Lung (tissue), 12 donors: ENCODE data around the gene ATP11B. TPM values are rescaled to one million over a fixed set of nuclear protein-coding genes. Genes with fewer than 3 reads are reported as not detected.
"Not testable (repeated sequence)": the region's sequence is repeated elsewhere in the genome, so short reads cannot be mapped to it uniquely, and the experiment has no call there.

Source experiments
- ATAC-seq: fragments of 200-7000 bp; cut with Tn5 transposase; one replicate; pipeline ENCODE4 v1.9.1; 2020; ENCODE audit warnings: moderate number of reproducible peaks; ENCODE audit not compliant: insufficient read depth, low FRiP score
- DNase-seq, 3 donors: peaks; one replicate each; pipeline ENCODE4 v3.0.0-alpha.2; 2013 to 2017
- H3K27ac ChIP-seq, 2 donors: one replicate each; pipeline ENCODE4 v1.5.1; 2013; ENCODE audit warnings: mild to moderate bottlenecking in 2 of 2, moderate library complexity in 2 of 2, control low read depth in 1 of 2, inconsistent platforms in 1 of 2, low read depth in 1 of 2, low read length in 1 of 2
- H3K27me3 ChIP-seq, 3 donors: one replicate each; pipeline ENCODE4 v1.5.1; 2013; ENCODE audit warnings: low read length in 2 of 3; ENCODE audit not compliant: control insufficient read depth in 3 of 3, insufficient read depth in 3 of 3
- H3K36me3 ChIP-seq, 4 donors: one replicate each; pipeline ENCODE4 v1.5.1; 2013; ENCODE audit warnings: low read length in 4 of 4, mild to moderate bottlenecking in 1 of 4, moderate library complexity in 1 of 4; ENCODE audit not compliant: control insufficient read depth in 4 of 4, insufficient read depth in 4 of 4
- H3K4me1 ChIP-seq, 5 donors: one replicate each; pipeline ENCODE4 v1.5.1; 2013; ENCODE audit warnings: low read length in 5 of 5, mild to moderate bottlenecking in 2 of 5, moderate library complexity in 1 of 5; ENCODE audit not compliant: control insufficient read depth in 5 of 5, insufficient read depth in 5 of 5
- H3K4me3 ChIP-seq: one replicate; pipeline ENCODE4 v1.5.1; 2013; ENCODE audit warnings: mild to moderate bottlenecking, control low read depth, moderate library complexity
- H3K9ac ChIP-seq, 2 donors: one replicate each; pipeline ENCODE4 v1.5.1; 2013; ENCODE audit warnings: low read length in 2 of 2, control low read depth in 1 of 2; ENCODE audit not compliant: insufficient read depth in 1 of 2
- H3K9me3 ChIP-seq, 4 donors: one replicate each; pipeline ENCODE4 v1.5.1; 2013; ENCODE audit warnings: low read length in 3 of 4, mild to moderate bottlenecking in 1 of 4, moderate library complexity in 1 of 4; ENCODE audit not compliant: control insufficient read depth in 4 of 4, insufficient read depth in 3 of 4
- CTCF ChIP-seq: IDR thresholded peaks from 2 replicates; pipeline ENCODE4 v1.5.1; 2012; ENCODE audit warnings: mild to moderate bottlenecking; ENCODE audit errors: control extremely low read depth, extremely low read depth
- whole genome bisulfite sequencing, 2 donors: extraction: QIAGEN DNeasy Blood & Tissue Kit; methylation state at CpG; one replicate each; pipeline ENCODE4 v1.1.7; 2013; 5-methylcytosine and 5-hydroxymethylcytosine counted together
- polyA plus RNA-seq, 2 donors: library from polyadenylated mRNA; stranded (reverse); fragments of 200-250 nt; gene quantifications; one replicate each; pipeline ENCODE4 v1.2.1, GENCODE V29; 2013
- total RNA-seq, 2 donors: library from RNA; depleted of rRNA in 1 of 2; stranded (reverse); fragments of >200 nt in 1 of 2; gene quantifications; one replicate each; pipeline ENCODE4 v1.2.1, GENCODE V29; 2014 to 2021
- donor health status: control.
- donor health status: control.
- donor health status: Bipolar disorder and iron deficiency.
- donor health status: healthy.
- donor health status: DM: yes; HTN: yes; CAD: no.

ATP11B gene
- total and polyA plus RNA-seq, 4 donors: 8.3 to 111 (median 39.7) TPM

GRCh38 chr3:182861348-182861747 is 68.0 kb downstream of the ATP11B start:
- Histone ChIP-seq H3K9ac (no peak overlapping the region), H3K4me3 (no peak overlapping the region), H3K27ac (no peak overlapping the region), H3K27me3 (no peaks in the 10 kb centered on the region), H3K36me3 (peaks cover 3 to 23% (median 9%) of the 10 kb centered on the region in 4 donors), H3K9me3 (no peaks in the 10 kb centered on the region), H3K4me1 (no peaks in the 10 kb centered on the region)
- 97% methylated on average over 1 of the region's 1 CpG for WGBS, 2 donors
- DNase-seq: no peak
- ATAC-seq: no peak
- TF ChIP-seq CTCF: no peak

GRCh38 chr3:182862159-182862860 is 69.0 kb downstream of the ATP11B start:
- H3K27ac ChIP-seq: no peak overlapping the region

GRCh38 chr3:182869059-182869458 is 75.8 kb downstream of the ATP11B start:
- Histone ChIP-seq H3K9me3 (no peaks in the 10 kb centered on the region), H3K27ac (no peak overlapping the region), H3K4me3 (no peak overlapping the region), H3K27me3 (no peaks in the 10 kb centered on the region), H3K9ac (no peak overlapping the region), H3K36me3 (peaks cover 8 to 40% (median 20%) of the 10 kb centered on the region in 4 donors), H3K4me1 (no peaks in the 10 kb centered on the region)
- ATAC-seq (no peak), DNase-seq (no peak)
- TF ChIP-seq CTCF: no peak
- 98% methylated on average over 1 of the region's 1 CpG for WGBS, 2 donors

More at GRCh38 chr3:182862159-182862860, 69.0 kb downstream of the ATP11B start:
- ATAC-seq (no peak), DNase-seq (no peak)
- WGBS, 2 donors: 96% methylated on average over 3 of the region's 3 CpGs
- TF ChIP-seq CTCF: no peak
- H3K9me3 ChIP-seq: no peaks in the 10 kb centered on the region
- H3K9ac ChIP-seq: no peak overlapping the region
- no peaks in the 10 kb centered on the region for H3K27me3 ChIP-seq
- H3K4me1 ChIP-seq: no peaks in the 10 kb centered on the region
- H3K4me3 ChIP-seq: no peak overlapping the region
- peaks cover 3 to 25% (median 9%) of the 10 kb centered on the region in 4 donors for H3K36me3 ChIP-seq

- H3K4me3 ChIP-seq, H3K9ac ChIP-seq, H3K9me3 ChIP-seq, DNase-seq, H3K27me3 ChIP-seq, ATAC-seq, H3K27ac ChIP-seq, H3K4me1 ChIP-seq: not testable (repeated sequence)
- 99 to 100% methylated on average over 3 of the region's 3 CpGs for WGBS, 2 donors
- peaks cover 9 to 33% (median 20%) of the 10 kb centered on the region in 4 donors for H3K36me3 ChIP-seq
These were observed 77.6 kb downstream of the ATP11B start for GRCh38 chr3:182870917-182871316.
